Smooth muscle cell (in vitro differentiated cells): ENCODE data around the gene CCDC171. TPM values are rescaled to one million over a fixed set of nuclear protein-coding genes. Genes with fewer than 3 reads are reported as not detected.

Source experiments
- DNase-seq: peaks from one replicate; lab custom pipeline; 2025; ENCODE audit not compliant: unreplicated experiment; lab: John Stamatoyannopoulos, UW
- H2AFZ ChIP-seq: fragments of 200-600 bp; sonication (generic); 2 replicates; pipeline ENCODE4 v1.6.0; 2016; ENCODE audit warnings: antibody characterized with exemption, low read depth, mild to moderate bottlenecking
- H3F3A ChIP-seq: fragments of 200-600 bp; sonication (generic); 2 replicates; pipeline ENCODE4 v1.6.0; 2017; ENCODE audit warnings: antibody characterized with exemption, low read depth
- H3K27ac ChIP-seq: fragments of 200-600 bp; sonication (generic); 2 replicates; pipeline ENCODE4 v1.5.1; 2016; ENCODE audit warnings: low read depth, mild to moderate bottlenecking
- H3K27me3 ChIP-seq: fragments of 200-600 bp; sonication (generic); 2 replicates; pipeline ENCODE4 v1.6.1; 2016; ENCODE audit warnings: low read depth, mild to moderate bottlenecking
- H3K36me3 ChIP-seq: fragments of 200-600 bp; sonication (generic); 2 replicates; pipeline ENCODE4 v1.5.1; 2016; ENCODE audit warnings: low read depth
- H3K4me1 ChIP-seq: fragments of 200-600 bp; sonication (generic); 2 replicates; pipeline ENCODE4 v1.5.1; 2016; ENCODE audit warnings: low read depth
- H3K4me2 ChIP-seq: fragments of 200-600 bp; sonication (generic); 2 replicates; pipeline ENCODE4 v1.6.0; 2016; ENCODE audit warnings: mild to moderate bottlenecking
- H3K4me3 ChIP-seq: fragments of 200-600 bp; sonication (generic); 2 replicates; pipeline ENCODE4 v1.5.1; 2016; ENCODE audit warnings: mild to moderate bottlenecking
- H3K79me2 ChIP-seq: fragments of 200-600 bp; sonication (generic); 2 replicates; pipeline ENCODE4 v1.6.0; 2016; ENCODE audit warnings: low read depth, mild to moderate bottlenecking
- H3K9ac ChIP-seq: fragments of 200-600 bp; sonication (generic); 2 replicates; pipeline ENCODE4 v1.6.0; 2016; ENCODE audit warnings: low read depth
- H3K9me3 ChIP-seq: fragments of 200-600 bp; sonication (generic); replicated peaks from 2 replicates; pipeline ENCODE4 v1.5.1; 2016; ENCODE audit warnings: low read depth
- H4K20me1 ChIP-seq: fragments of 200-600 bp; sonication (generic); 2 replicates; pipeline ENCODE4 v1.6.0; 2016; ENCODE audit warnings: low read depth
- WGBS: methylation state at CpG from one replicate; pipeline ENCODE4 v1.1.7; 2016; ENCODE audit warnings: low lambda C conversion rate; 5-methylcytosine and 5-hydroxymethylcytosine counted together
- polyA plus RNA-seq: library from polyadenylated mRNA; unstranded; fragments of >200 nt; fragmentation: Nextera tagmentation; extraction: Ambion mirVana; gene quantifications from 2 replicates; pipeline ENCODE4 v1.2.1, GENCODE V29; 2016
- total RNA-seq: library from RNA; depleted of rRNA; stranded (reverse); fragments of >200 nt; gene quantifications from 2 replicates; pipeline ENCODE4 v1.2.3, GENCODE V29; 2014
- TF ChIP-seq, protein P1 (sequence below): fragments of 200-600 bp; sonication (generic); IDR thresholded peaks from 2 replicates; pipeline ENCODE4 v1.5.1; 2017; ENCODE audit warnings: borderline replicate concordance, mild to moderate bottlenecking, antibody characterized with exemption; ENCODE audit not compliant: insufficient read depth, poor library complexity, severe bottlenecking

Gene CCDC171
- total and polyA plus RNA-seq, 2 experiments from 2014 or later: 0.46 to 2.3 TPM

GRCh38 chr9:15961217-15961616 lies 408.4 kb downstream of the CCDC171 start:
- no peak overlapping the region for H3K4me2 ChIP-seq
- no peak overlapping the region for H3K9ac ChIP-seq
- DNase-seq: no peak
- H3K27ac ChIP-seq: no peak overlapping the region
- no peaks in the 10 kb centered on the region for H3F3A ChIP-seq
- no peak overlapping the region for H3K4me3 ChIP-seq
- H4K20me1 ChIP-seq: no peaks in the 10 kb centered on the region
- TF ChIP-seq, protein P1, sequence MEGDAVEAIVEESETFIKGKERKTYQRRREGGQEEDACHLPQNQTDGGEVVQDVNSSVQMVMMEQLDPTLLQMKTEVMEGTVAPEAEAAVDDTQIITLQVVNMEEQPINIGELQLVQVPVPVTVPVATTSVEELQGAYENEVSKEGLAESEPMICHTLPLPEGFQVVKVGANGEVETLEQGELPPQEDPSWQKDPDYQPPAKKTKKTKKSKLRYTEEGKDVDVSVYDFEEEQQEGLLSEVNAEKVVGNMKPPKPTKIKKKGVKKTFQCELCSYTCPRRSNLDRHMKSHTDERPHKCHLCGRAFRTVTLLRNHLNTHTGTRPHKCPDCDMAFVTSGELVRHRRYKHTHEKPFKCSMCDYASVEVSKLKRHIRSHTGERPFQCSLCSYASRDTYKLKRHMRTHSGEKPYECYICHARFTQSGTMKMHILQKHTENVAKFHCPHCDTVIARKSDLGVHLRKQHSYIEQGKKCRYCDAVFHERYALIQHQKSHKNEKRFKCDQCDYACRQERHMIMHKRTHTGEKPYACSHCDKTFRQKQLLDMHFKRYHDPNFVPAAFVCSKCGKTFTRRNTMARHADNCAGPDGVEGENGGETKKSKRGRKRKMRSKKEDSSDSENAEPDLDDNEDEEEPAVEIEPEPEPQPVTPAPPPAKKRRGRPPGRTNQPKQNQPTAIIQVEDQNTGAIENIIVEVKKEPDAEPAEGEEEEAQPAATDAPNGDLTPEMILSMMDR: no peak
- no peaks in the 10 kb centered on the region for H3K27me3 ChIP-seq
- H2AFZ ChIP-seq: no peak overlapping the region
- no peaks in the 10 kb centered on the region for H3K36me3 ChIP-seq
- no peaks in the 10 kb centered on the region for H3K4me1 ChIP-seq
- 82% methylated on average over 3 of the region's 3 CpGs for WGBS
- no peaks in the 10 kb centered on the region for H3K79me2 ChIP-seq
- no peaks in the 10 kb centered on the region for H3K9me3 ChIP-seq

DNA sequence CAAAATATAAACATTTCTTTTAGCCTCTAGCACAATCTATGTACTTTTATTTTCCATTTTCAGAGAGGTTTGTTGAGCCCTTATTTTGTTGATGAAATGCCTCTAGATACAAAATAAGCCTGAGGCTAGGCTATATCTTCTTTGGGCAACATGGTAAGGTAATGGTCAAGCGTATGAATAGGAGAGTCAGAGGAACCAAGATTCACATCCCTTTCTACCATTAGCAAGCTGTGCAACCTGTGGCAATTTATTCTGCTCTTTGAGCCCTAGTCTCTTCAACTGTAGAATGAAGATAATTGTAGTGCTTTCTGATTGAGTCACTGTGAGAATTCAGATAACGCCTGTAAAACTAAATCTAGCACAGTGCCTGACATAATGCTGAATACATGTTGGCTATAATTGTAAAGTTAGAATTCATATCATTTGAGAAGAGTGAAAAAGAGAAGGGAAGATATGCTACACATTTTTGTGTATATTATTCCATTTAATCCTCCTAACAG lies 412.5 kb downstream of the CCDC171 start:
- H2AFZ ChIP-seq: no peak overlapping the region
- no peak overlapping the region for H3K27ac ChIP-seq
- TF ChIP-seq, protein P1: no peak
- H3K9me3 ChIP-seq: no peaks in the 10 kb centered on the region
- no peak overlapping the region for H3K4me3 ChIP-seq
- no peaks in the 10 kb centered on the region for H4K20me1 ChIP-seq
- H3K79me2 ChIP-seq: no peaks in the 10 kb centered on the region
- H3F3A ChIP-seq: no peaks in the 10 kb centered on the region
- WGBS: 83% methylated on average over 2 of the region's 2 CpGs
- H3K27me3 ChIP-seq: no peaks in the 10 kb centered on the region
- H3K9ac ChIP-seq: no peak overlapping the region
- H3K36me3 ChIP-seq: no peaks in the 10 kb centered on the region
- DNase-seq: no peak
- no peak overlapping the region for H3K4me2 ChIP-seq
- H3K4me1 ChIP-seq: no peaks in the 10 kb centered on the region

DNA sequence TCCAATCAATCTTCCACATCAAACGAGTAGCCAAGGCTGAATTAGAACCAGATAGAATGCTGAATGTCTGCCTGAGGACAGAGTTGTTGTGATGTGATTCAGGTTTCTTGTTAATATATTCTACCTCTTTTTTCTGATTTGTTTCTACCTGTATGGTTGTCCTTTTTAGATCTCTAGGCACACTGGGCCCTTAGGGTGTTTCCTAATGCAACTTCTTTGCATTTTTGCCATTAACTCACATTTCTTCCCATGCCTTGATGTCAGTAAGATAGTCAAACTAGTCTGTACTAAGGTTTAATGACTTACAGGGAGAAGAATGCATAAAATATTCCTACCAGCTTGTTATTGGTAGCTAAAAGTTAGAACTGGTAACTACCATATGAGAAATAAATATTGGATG lies 413.6 kb downstream of the CCDC171 start:
- Histone ChIP-seq H3K4me1 (no peaks in the 10 kb centered on the region), H3K9ac (no peak overlapping the region), H3K4me2 (no peak overlapping the region), H3K27me3 (no peaks in the 10 kb centered on the region), H4K20me1 (no peaks in the 10 kb centered on the region), H3K9me3 (no peaks in the 10 kb centered on the region), H3K79me2 (no peaks in the 10 kb centered on the region), H3K27ac (no peak overlapping the region), H2AFZ (no peak overlapping the region), H3K4me3 (no peak overlapping the region), H3K36me3 (no peaks in the 10 kb centered on the region), H3F3A (no peaks in the 10 kb centered on the region)
- WGBS: 81% methylated on average over 1 of the region's 1 CpG
- TF ChIP-seq, protein P1: no peak
- no peak for DNase-seq

- no peaks in the 10 kb centered on the region for H3K9me3 ChIP-seq
- no peaks in the 10 kb centered on the region for H3F3A ChIP-seq
- H3K27ac ChIP-seq: no peak overlapping the region
- no peaks in the 10 kb centered on the region for H3K27me3 ChIP-seq
- 79% methylated on average over 3 of the region's 3 CpGs for WGBS
- TF ChIP-seq, protein P1: no peak
- no peak for DNase-seq
- no peaks in the 10 kb centered on the region for H4K20me1 ChIP-seq
- no peaks in the 10 kb centered on the region for H3K79me2 ChIP-seq
- H3K9ac ChIP-seq: no peak overlapping the region
- no peak overlapping the region for H3K4me3 ChIP-seq
- no peaks in the 10 kb centered on the region for H3K4me1 ChIP-seq
- H3K4me2 ChIP-seq: no peak overlapping the region
- H2AFZ ChIP-seq: no peak overlapping the region
- no peaks in the 10 kb centered on the region for H3K36me3 ChIP-seq
Observed at GRCh38 chr9:15967068-15967467, 414.2 kb downstream of the CCDC171 start.
